ENCODE data around the gene FCHSD2.

Gene FCHSD2

GRCh38 chr11:72912253-72912652 is 229.9 kb downstream of the FCHSD2 start:
- no peak for TF ChIP-seq CTCF (IDR thresholded peaks at IDR 0.05)

- no peak for TF ChIP-seq CTCF (IDR thresholded peaks at IDR 0.05)
Measured at GRCh38 chr11:72908032-72908676, 234.0 kb downstream of the FCHSD2 start.

GRCh38 chr11:72904016-72904415 is 238.1 kb downstream of the FCHSD2 start:
- TF ChIP-seq CTCF (IDR thresholded peaks at IDR 0.05), result no peak

- no peak for TF ChIP-seq CTCF (IDR thresholded peaks at IDR 0.05)
Measured at GRCh38 chr11:72901374-72901773, 240.7 kb downstream of the FCHSD2 start.

- no peak for TF ChIP-seq CTCF (IDR thresholded peaks at IDR 0.05)
Measured at GRCh38 chr11:72900013-72900412, 242.1 kb downstream of the FCHSD2 start.

GRCh38 chr11:72899238-72899637 is 242.9 kb downstream of the FCHSD2 start:
- no peak for TF ChIP-seq CTCF (IDR thresholded peaks at IDR 0.05)

- TF ChIP-seq CTCF (IDR thresholded peaks at IDR 0.05), result no peak
Measured at GRCh38 chr11:72897506-72897905, 244.6 kb downstream of the FCHSD2 start.

GRCh38 chr11:72896431-72896830 is 245.7 kb downstream of the FCHSD2 start:
- TF ChIP-seq CTCF (IDR thresholded peaks at IDR 0.05), result no peak
